Measurements from ENCODE around the gene GAN. TPM values are rescaled to one million over a fixed set of nuclear protein-coding genes. Genes with fewer than 3 reads are reported as not detected.
A peak's percentile ranks its signal among the peaks of the same experiment; 100 is the strongest.
"Not testable (repeated sequence)": the region's sequence is repeated elsewhere in the genome, so short reads cannot be mapped to it uniquely, and the experiment has no call there.

Gene GAN
- total RNA-seq, 2 experiments from 2014 or later = 10.0 to 10.7 TPM

DNA sequence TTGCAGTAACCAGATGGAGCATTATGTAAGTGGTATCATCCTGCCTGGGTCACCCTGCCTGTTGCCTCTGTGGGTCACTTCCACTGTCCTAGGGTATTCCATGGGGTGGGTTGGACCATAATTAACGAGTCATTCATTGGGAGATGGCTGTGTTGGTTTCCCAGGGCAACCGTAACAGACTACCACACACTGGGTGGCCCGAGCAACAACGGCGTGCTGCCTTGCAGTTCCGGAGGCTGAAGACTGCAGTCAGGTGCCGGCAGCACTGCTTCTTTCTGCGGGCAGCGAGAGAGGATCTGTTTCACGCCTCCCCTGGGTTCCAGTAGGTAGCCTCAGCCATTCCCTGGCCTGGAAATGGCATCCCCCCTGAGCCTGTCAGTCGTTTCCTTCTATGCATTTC lies 101.0 kb downstream of the GAN start:
- H3K4me3 Mint-ChIP-seq = no peak overlapping the region
- no peaks in the 10 kb centered on the region for H3K9me3 Mint-ChIP-seq
- no peaks in the 10 kb centered on the region for H3K27me3 Mint-ChIP-seq
- no peak overlapping the region for H3K27ac Mint-ChIP-seq
- H3K4me1 Mint-ChIP-seq = peaks cover 4% of the 10 kb centered on the region
- no peak for DNase-seq
- no peaks in the 10 kb centered on the region for H3K36me3 Mint-ChIP-seq

DNA sequence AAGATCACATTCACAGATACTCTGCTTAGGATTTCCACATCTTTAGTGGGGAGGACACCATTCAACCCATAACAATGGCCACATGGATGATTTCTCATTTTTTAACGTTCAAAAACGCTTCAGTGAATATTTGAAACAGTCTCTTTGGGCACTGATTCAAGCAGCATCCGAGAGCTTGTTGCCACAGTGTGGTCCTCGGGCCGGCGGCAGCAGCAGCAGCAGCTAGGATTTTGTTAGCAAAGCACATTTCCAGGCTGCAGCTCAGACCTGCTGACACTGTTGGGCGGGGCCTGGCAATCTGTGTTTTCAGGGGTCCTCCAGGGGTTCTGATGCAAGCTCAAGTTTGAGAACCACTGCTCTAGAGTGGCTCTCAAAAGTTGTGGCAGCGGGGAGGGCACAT lies 102.0 kb downstream of the GAN start:
- DNase-seq = no peak
- no peaks in the 10 kb centered on the region for H3K9me3 Mint-ChIP-seq
- no peaks in the 10 kb centered on the region for H3K27me3 Mint-ChIP-seq
- no peak overlapping the region for H3K27ac Mint-ChIP-seq
- no peak overlapping the region for H3K4me3 Mint-ChIP-seq
- peaks cover 4% of the 10 kb centered on the region for H3K4me1 Mint-ChIP-seq
- no peaks in the 10 kb centered on the region for H3K36me3 Mint-ChIP-seq

DNA sequence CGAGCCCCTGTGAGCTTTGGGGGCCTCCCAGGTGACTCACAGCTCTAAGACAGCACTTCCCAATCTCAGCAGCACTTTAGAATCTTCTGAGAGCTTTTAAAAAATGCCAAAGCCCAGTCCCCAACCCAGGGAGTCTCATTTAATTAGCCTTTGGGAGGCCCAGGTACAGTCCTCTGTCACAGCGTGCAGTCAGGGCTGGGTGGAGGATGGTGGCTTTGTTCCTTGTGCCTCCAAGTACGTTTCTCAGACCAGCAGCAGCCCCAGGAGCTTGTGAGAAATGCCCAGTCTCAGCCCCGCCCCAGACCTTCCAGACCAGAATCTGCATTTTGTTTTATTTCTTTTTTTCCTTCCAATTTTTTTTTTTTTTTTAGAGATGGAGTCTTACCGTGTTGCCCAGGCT lies 102.4 kb downstream of the GAN start:
- no peak for DNase-seq
- Mint-ChIP-seq H3K4me3 (no peak overlapping the region), H3K4me1 (peaks cover 4% of the 10 kb centered on the region), H3K27me3 (no peaks in the 10 kb centered on the region), H3K27ac (no peak overlapping the region), H3K9me3 (no peaks in the 10 kb centered on the region), H3K36me3 (no peaks in the 10 kb centered on the region)

DNA sequence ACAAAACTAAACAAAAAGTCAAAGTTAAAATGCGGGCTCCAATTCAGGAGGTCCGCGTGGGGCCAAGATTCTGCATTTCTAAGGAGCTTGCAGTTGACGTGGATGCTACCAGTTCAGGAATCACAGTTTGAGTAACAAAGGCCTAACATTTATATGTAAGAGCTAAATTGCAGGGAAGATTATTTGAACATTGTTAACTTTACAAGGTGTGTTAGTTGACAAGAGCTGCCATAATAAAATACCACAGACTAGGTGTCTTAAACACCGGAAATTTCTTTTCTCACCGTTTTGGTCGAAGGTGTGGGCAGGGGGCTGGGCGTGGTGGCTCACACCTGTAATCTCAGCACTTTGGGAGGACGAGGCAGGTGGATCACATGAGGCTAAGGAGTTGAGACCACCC lies 105.0 kb downstream of the GAN start:
- H3K4me3 Mint-ChIP-seq = no peak overlapping the region
- H3K9me3 Mint-ChIP-seq = no peaks in the 10 kb centered on the region
- no peak overlapping the region for H3K27ac Mint-ChIP-seq
- no peaks in the 10 kb centered on the region for H3K36me3 Mint-ChIP-seq
- no peak for DNase-seq
- H3K27me3 Mint-ChIP-seq = no peaks in the 10 kb centered on the region
- H3K4me1 Mint-ChIP-seq = peaks cover 8% of the 10 kb centered on the region

DNA sequence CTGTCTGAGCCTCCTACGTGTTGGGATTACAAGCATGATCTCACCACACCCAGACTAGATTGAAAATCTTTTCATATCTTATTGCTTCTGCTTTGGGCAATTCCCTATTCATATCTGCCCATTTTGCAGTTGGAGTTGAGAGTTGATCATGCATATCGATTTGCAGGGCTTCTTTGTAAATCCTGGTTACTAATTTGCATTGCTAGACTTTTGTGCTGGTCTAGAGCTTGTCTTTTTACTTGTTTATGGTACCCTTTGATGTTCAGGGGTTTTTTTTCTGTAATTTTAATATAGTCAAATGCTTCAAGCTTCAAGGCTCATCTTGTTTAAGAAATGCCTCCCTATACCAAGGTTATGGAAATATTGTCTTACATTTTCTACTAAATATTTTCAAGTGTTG lies 106.4 kb downstream of the GAN start:
- peaks cover 10% of the 10 kb centered on the region for H3K4me1 Mint-ChIP-seq
- peaks cover 2% of the 10 kb centered on the region for H3K9me3 Mint-ChIP-seq
- no peaks in the 10 kb centered on the region for H3K36me3 Mint-ChIP-seq
- no peak overlapping the region for H3K27ac Mint-ChIP-seq
- no peak for DNase-seq
- no peaks in the 10 kb centered on the region for H3K27me3 Mint-ChIP-seq
- no peak overlapping the region for H3K4me3 Mint-ChIP-seq

DNA sequence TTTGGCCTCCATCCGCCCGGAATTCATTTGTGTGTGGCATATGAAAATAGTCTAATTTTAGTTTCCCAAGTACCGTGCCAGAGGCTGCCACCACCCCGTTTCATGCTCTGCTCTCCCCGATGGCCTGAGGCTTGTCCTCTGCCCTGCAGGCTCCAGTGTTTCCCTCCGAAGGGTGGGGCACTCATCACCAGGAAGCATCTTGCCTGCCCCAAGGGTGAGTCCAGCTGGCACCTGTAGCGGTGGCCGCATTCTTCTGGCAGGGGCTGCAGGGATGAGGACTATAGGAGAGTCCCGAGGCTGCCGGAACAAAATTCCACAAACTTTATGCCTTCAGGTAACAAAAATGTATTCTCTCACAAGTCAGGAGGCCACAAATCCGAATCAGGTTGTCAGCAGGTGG lies 106.8 kb downstream of the GAN start:
- H3K9me3 Mint-ChIP-seq = peaks cover 2% of the 10 kb centered on the region
- H3K27ac Mint-ChIP-seq = no peak overlapping the region
- no peaks in the 10 kb centered on the region for H3K36me3 Mint-ChIP-seq
- DNase-seq = no peak
- peaks cover 10% of the 10 kb centered on the region for H3K4me1 Mint-ChIP-seq
- no peaks in the 10 kb centered on the region for H3K27me3 Mint-ChIP-seq
- no peak overlapping the region for H3K4me3 Mint-ChIP-seq

DNA sequence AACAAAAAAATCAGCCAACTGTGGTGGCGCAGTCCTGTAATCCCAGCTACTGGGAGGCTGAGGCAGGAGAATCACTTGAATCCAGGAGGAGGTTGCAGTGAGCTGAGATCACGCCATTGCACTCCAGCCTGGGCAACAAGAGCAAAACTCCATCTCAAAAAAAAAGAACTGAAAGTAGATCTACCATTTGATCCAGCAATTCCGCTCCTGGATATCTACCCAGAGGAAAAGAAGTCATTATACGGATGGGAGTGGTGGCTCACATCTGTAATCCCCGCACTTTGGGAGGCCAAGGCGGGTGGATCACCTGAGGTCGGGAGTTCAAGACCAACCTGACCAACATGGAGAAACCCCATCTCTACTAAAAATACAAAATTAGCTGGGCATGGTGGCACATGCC lies 107.4 kb downstream of the GAN start:
- H3K27ac Mint-ChIP-seq, H3K9me3 Mint-ChIP-seq, DNase-seq, H3K27me3 Mint-ChIP-seq, H3K4me3 Mint-ChIP-seq, H3K36me3 Mint-ChIP-seq: not testable (repeated sequence)
- H3K4me1 Mint-ChIP-seq = peaks cover 10% of the 10 kb centered on the region

DNA sequence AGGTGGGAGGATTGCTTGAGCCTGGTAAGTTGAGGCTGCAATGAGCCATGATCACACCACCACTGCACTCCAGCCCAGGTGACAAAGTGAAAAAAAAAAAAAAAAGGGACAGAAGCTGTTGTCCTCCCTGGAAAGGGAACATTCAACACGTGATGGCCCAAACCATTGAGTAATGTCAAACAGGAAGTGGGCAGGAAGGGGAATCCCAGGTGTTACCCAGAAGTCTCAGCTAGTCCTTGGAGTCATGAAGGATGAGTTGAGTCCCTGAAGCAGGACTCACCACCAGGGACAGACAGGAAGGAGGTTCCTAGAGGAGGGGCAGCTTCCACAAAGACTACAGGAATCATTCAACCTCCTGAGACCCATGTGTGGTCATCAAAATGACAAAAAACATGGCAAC lies 110.0 kb downstream of the GAN start:
- Mint-ChIP-seq H3K27ac (no peak overlapping the region), H3K4me3 (no peak overlapping the region), H3K36me3 (no peaks in the 10 kb centered on the region), H3K9me3 (peaks cover 2% of the 10 kb centered on the region), H3K4me1 (peaks cover 10% of the 10 kb centered on the region), H3K27me3 (no peaks in the 10 kb centered on the region)
- peak; percentile 25 for DNase-seq

DNA sequence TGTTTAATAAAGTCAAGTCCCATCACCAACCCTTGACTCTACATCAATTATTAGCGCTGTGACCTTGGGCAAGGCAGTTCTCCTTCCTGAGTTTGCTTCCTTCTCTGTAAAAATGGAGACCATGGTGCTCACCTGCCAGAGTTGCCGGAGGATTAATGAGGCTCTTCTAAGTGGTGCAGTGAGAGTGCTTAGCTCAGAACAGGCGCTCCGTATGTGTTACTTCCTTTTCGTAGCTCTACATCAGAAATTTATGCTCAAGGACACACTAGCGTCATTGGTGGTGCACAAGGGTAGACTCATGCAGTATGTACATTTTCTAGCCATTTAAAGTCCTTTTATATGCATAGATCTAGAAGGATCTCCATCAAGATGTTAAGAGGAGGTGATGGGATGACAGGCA lies 112.5 kb downstream of the GAN start:
- no peak overlapping the region for H3K27ac Mint-ChIP-seq
- no peaks in the 10 kb centered on the region for H3K36me3 Mint-ChIP-seq
- DNase-seq = no peak
- no peak overlapping the region for H3K4me3 Mint-ChIP-seq
- peaks cover 13% of the 10 kb centered on the region for H3K4me1 Mint-ChIP-seq
- H3K9me3 Mint-ChIP-seq = peaks cover 2% of the 10 kb centered on the region
- no peaks in the 10 kb centered on the region for H3K27me3 Mint-ChIP-seq

DNA sequence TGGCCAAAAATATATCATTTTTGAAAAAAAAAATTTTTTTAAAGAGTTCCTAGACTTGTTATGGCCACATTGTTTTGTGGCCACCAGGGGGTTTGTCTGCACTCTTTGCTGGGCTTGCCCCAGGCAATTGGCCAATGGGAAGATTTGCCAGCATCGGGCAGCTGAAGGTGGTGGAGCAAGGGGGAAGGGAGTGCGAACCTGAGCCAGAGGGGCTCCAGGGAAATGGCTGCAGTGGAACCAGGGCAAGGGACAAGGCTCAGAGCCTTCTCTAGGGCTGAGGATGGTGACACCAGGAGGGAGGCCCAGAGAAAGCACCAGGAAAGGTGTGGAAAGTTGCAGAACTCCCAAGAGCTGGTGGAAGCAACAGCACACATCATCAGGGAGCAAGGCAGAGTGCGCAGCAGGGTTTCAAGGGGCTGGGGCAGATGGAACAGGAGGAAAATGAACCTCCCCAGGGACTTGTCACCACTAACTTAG lies 114.3 kb downstream of the GAN start:
- no peak overlapping the region for H3K27ac Mint-ChIP-seq
- no peak overlapping the region for H3K4me3 Mint-ChIP-seq
- H3K36me3 Mint-ChIP-seq = no peaks in the 10 kb centered on the region
- peaks cover 2% of the 10 kb centered on the region for H3K9me3 Mint-ChIP-seq
- peaks cover 13% of the 10 kb centered on the region for H3K4me1 Mint-ChIP-seq
- DNase-seq = no peak
- H3K27me3 Mint-ChIP-seq = no peaks in the 10 kb centered on the region

DNA sequence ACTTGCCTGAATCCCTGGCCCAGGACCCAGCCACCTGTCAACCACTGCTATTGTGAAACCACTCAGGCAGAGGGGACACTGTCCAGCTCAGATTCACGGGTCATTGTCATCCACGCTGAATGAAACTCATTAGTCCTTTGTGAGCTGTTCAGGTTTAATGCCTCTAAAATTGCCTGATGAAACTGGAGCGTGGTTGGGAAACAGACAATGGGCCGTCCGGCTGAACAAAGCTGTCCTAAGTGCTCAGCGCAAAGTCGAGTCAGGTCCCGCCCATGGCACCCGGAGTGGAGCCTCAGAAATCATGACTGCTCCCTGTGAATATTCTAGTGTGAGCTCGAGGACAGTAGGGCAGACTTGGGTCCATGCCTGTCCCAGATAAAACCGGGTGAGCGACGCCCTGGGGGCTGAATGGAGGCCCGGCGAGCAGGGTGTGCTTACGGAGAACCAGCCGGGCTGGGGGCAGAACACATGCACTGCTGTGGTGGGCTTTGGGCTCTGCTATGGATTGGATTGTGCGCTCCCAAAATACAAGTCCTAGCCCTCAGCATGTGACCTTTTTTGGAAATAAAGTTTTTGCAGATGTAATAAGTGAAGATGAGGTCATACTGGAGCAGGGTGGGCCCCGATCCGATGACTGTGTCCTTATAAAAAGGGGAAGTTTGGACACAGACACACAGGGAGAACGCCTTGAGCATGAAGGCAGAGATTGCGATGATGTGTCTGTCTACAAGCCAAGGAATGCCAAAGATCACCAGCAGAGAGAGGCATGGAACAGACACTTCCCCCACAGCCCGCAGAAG lies 117.0 kb downstream of the GAN start:
- no peaks in the 10 kb centered on the region for H3K9me3 Mint-ChIP-seq

DNA sequence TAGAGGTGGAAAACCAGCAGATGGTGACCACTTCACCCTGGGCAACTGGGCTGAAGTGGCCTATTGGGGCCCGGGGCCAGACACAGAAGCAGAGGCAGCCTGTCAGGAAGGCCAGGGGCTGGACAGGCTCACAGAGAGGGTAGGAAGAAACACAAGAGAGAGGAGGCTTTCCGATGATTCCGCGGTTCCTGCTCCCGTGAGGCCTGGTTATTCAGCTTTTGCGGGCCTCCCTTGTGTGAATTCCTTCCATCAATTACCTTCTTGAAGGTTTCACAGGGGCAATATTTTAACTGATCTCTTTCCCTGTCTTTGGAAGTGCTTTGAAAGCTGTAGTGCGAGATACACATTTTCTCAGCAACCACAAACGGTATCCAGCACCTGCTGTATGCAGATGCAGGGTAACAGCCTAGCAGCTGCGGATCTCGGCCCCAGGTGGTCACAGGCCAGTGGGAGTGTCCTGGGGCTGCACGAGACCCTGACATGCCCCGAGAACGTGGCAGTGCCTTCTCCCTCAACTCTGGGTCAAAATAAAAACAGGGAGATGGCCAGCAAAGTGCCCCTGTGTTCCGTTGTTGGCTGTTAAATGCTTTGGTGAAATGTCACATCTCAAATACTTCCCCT lies 118.3 kb downstream of the GAN start:
- H3K27me3 Mint-ChIP-seq = peaks cover 9% of the 10 kb centered on the region
- peaks cover 5% of the 10 kb centered on the region for H3K4me1 Mint-ChIP-seq
- no peaks in the 10 kb centered on the region for H3K36me3 Mint-ChIP-seq
- no peaks in the 10 kb centered on the region for H3K9me3 Mint-ChIP-seq
- no peak overlapping the region for H3K4me3 Mint-ChIP-seq
- H3K27ac Mint-ChIP-seq = no peak overlapping the region
- DNase-seq = no peak

More for the DNA sequence above, 117.0 kb downstream of the GAN start:
- DNase-seq = no peak
- Mint-ChIP-seq H3K27ac (no peak overlapping the region), H3K4me3 (no peak overlapping the region), H3K36me3 (no peaks in the 10 kb centered on the region), H3K4me1 (peaks cover 3% of the 10 kb centered on the region), H3K27me3 (peaks cover 4% of the 10 kb centered on the region)

DNA sequence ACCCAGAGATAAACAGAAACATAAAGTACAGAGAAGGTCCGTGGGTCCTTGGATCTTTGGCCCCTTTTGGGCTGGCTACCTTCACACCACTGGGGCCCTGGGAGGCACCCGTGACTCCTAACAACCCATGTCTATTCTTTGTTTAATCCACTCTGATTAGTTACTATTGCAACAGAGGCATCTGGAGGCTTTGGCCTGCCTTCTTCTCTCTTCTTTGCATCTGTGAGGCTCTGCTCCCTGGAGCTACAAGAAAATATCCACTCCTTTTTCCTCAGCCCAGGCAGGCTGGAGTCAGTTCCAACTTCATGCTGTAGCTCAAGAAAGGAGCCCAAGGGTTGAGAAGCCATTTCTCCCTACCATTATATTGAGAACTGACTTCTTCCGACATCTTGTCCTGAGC lies 120.3 kb downstream of the GAN start:
- no peak for DNase-seq
- Mint-ChIP-seq H3K27me3 (peaks cover 9% of the 10 kb centered on the region), H3K27ac (no peak overlapping the region), H3K9me3 (no peaks in the 10 kb centered on the region), H3K4me3 (no peak overlapping the region), H3K36me3 (no peaks in the 10 kb centered on the region), H3K4me1 (peaks cover 6% of the 10 kb centered on the region)

DNA sequence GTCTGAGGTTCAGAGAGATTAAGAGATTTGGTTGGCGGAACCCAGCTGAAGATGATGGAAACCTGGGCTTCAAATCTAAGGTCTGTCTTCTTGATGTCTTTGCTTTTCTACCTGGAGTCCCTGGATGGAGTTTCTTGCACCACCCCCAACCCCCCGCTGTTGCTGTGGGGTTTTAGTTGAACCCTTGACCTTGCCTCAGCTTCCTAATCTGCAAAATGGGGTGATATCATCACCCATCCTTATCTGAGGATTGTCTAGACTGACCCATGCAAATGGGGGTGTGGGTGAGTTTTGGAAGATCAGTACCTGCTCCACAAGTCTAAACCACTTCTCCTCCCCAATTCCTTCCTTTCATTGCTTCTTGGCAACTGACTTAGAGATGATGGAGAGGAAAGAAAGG lies 120.8 kb downstream of the GAN start:
- H3K27ac Mint-ChIP-seq = no peak overlapping the region
- DNase-seq = no peak
- no peaks in the 10 kb centered on the region for H3K9me3 Mint-ChIP-seq
- H3K4me1 Mint-ChIP-seq = peaks cover 6% of the 10 kb centered on the region
- H3K36me3 Mint-ChIP-seq = no peaks in the 10 kb centered on the region
- H3K4me3 Mint-ChIP-seq = no peak overlapping the region
- H3K27me3 Mint-ChIP-seq = peaks cover 9% of the 10 kb centered on the region

DNA sequence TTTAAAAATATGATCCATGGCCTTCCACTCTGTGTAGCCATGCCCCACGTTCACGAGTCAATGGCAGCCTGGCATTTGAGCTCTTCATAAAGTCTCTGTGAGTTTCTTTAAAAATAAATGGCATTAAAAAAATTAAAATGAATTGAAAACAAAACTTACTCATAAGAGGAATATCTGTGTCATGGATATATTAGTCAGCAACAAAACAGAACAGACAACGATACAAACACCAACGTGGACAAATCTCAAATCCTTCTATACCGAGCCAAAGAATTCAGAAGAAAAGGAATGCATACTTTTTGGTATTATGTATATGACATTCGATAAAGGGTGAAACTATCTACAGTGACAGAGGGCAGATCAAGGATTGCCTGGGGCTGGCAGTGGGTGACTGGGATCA lies 121.6 kb downstream of the GAN start:
- Mint-ChIP-seq H3K27ac (no peak overlapping the region), H3K27me3 (peaks cover 9% of the 10 kb centered on the region), H3K36me3 (no peaks in the 10 kb centered on the region), H3K4me3 (no peak overlapping the region), H3K9me3 (no peaks in the 10 kb centered on the region), H3K4me1 (peaks cover 3% of the 10 kb centered on the region)
- DNase-seq = no peak

DNA sequence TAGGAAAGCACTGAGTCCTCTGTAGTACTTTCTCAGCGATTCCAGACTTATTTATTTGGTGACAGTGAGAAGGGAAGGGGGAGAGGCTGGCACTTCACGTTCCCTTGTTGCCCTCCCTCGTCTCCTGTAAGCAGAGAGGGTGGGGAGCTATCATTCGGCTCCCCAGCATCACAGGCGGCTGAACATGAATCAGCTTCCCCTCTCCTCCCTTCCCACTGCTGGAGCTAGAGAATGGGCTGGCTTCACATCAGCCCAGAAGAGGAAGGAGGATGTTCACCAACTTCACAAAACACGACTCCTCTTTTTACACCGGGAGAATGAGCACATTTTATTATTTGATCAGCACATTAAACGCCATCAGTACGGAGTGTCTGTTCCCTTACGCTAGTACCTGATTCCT lies 123.1 kb downstream of the GAN start:
- Mint-ChIP-seq H3K36me3 (no peaks in the 10 kb centered on the region), H3K4me3 (no peak overlapping the region), H3K27ac (no peak overlapping the region), H3K27me3 (peaks cover 9% of the 10 kb centered on the region), H3K9me3 (no peaks in the 10 kb centered on the region), H3K4me1 (peaks cover 3% of the 10 kb centered on the region)
- no peak for DNase-seq
